Small intestine (tissue), 7 donors: Measurements from ENCODE around the gene ATL2. TPM values are rescaled to one million over a fixed set of nuclear protein-coding genes. Genes with fewer than 3 reads are reported as not detected.
"Not testable (repeated sequence)": the region's sequence is repeated elsewhere in the genome, so short reads cannot be mapped to it uniquely, and the experiment has no call there.

Experiments used
- DNase-seq, 2 donors: peaks; one replicate each; pipeline versions ENCODE4 v3.0.0 to v3.0.0-alpha.2; 2013
- FAIRE-seq: peaks from 2 replicates; lab custom pipeline; 2012; peaks lifted over from hg19 to GRCh38; lab: Jason Lieb, UNC
- H3K27ac ChIP-seq, 3 donors: one replicate each; pipeline ENCODE4 v1.5.1; 2013; ENCODE audit warnings: low read length in 2 of 3, mild to moderate bottlenecking in 2 of 3, control low read depth in 1 of 3, inconsistent platforms in 1 of 3, low read depth in 1 of 3, moderate library complexity in 1 of 3
- H3K27me3 ChIP-seq, 3 donors: one replicate each; pipeline ENCODE4 v1.6.1; 2013; ENCODE audit warnings: low read length in 3 of 3, inconsistent platforms in 1 of 3; ENCODE audit not compliant: control insufficient read depth in 3 of 3, insufficient read depth in 3 of 3
- H3K36me3 ChIP-seq, 3 donors: one replicate each; pipeline ENCODE4 v1.6.1; 2013; ENCODE audit warnings: low read length in 3 of 3, inconsistent platforms in 1 of 3, low read depth in 1 of 3, mild to moderate bottlenecking in 1 of 3, moderate library complexity in 1 of 3; ENCODE audit not compliant: control insufficient read depth in 3 of 3, insufficient read depth in 2 of 3
- H3K4me1 ChIP-seq, 3 donors: one replicate each; pipeline ENCODE4 v1.6.1; 2013; ENCODE audit warnings: low read length in 2 of 3, inconsistent platforms in 1 of 3, low read depth in 1 of 3, mild to moderate bottlenecking in 1 of 3, moderate library complexity in 1 of 3; ENCODE audit not compliant: control insufficient read depth in 3 of 3, insufficient read depth in 2 of 3
- H3K4me3 ChIP-seq, 3 donors: one replicate each; pipeline ENCODE4 v1.5.1; 2013; ENCODE audit warnings: low read length in 3 of 3, control low read depth in 1 of 3, inconsistent platforms in 1 of 3, low read depth in 1 of 3, mild to moderate bottlenecking in 1 of 3, moderate library complexity in 1 of 3
- H3K9me3 ChIP-seq, 2 donors: one replicate each; pipeline ENCODE4 v1.6.1; 2013; ENCODE audit warnings: low read depth in 1 of 2, low read length in 1 of 2; ENCODE audit not compliant: control insufficient read depth in 2 of 2, insufficient read depth in 1 of 2
- whole genome bisulfite sequencing, 3 donors: extraction: QIAGEN DNeasy Blood & Tissue Kit; methylation state at CpG; one replicate each; pipeline ENCODE4 v1.1.7; 2013; 5-methylcytosine and 5-hydroxymethylcytosine counted together
- polyA plus RNA-seq, 4 donors: library from polyadenylated mRNA; stranded (reverse) in 3 of 4; unstranded in 1 of 4; fragments of 200-250 nt in 3 of 4; fragments of 120-200 nt in 1 of 4; gene quantifications; one replicate each; pipeline versions ENCODE4 v1.2.1 to v1.2.3, GENCODE V29; 2013
- donor health status: healthy with polysubstance abuse.
- donor health status: control.
- donor health status: control.
- donor health status: Bipolar disorder and iron deficiency.
- donor health status: healthy.

ATL2 gene
- polyA plus RNA-seq, 4 donors: 26.2 to 78.8 (median 34.5) TPM

DNA sequence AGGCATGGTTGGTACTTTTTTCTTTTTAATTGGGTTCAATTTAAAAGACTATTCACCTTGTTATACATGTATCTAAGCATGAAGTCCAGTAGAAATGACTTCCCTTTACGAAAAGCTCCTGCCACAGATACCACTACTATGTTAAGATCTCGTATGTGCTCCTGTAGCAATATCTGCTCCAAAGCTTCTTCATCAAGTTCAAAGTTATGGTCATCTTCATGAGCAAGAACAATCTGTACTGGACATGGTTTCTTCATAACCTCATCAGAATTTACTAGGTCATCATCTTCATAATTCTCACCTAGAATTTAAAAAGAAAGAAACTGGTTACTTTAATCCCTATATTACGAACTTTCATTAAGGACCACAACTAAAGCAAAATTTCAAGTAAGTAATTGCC lies 33.9 kb downstream of the ATL2 start:
- Histone ChIP-seq H3K9me3 (no peaks in the 10 kb centered on the region), H3K4me1 (no peaks in the 10 kb centered on the region), H3K27me3 (no peaks in the 10 kb centered on the region), H3K4me3 (no peak overlapping the region), H3K36me3 (peaks cover 2 to 23% (median 11%) of the 10 kb centered on the region in 3 donors), H3K27ac (no peak overlapping the region)
- FAIRE-seq: no peak
- DNase-seq: no peak
- 96 to 100% (median 98%) methylated on average over 3 of the region's 3 CpGs for WGBS, 3 donors

- Histone ChIP-seq H3K27ac (no peak overlapping the region), H3K27me3 (no peaks in the 10 kb centered on the region), H3K36me3 (peaks cover 2 to 33% (median 9%) of the 10 kb centered on the region in 3 donors), H3K9me3 (peaks cover 0 to 4% of the 10 kb centered on the region in 2 donors), H3K4me1 (no peaks in the 10 kb centered on the region), H3K4me3 (no peak overlapping the region)
- no peak for DNase-seq
- WGBS, 3 donors: 94 to 97% (median 95%) methylated on average over 6 of the region's 6 CpGs
- FAIRE-seq: no peak
These were observed 40.5 kb downstream of the ATL2 start for GRCh38 chr2:38336621-38337020.

- peaks cover 0 to 14% of the 10 kb centered on the region in 2 donors for H3K9me3 ChIP-seq
- DNase-seq: no peak
- no peaks in the 10 kb centered on the region for H3K27me3 ChIP-seq
- H3K4me1 ChIP-seq: peaks cover 0 to 4% (median 0%) of the 10 kb centered on the region in 3 donors
- WGBS, 3 donors: 96 to 99% (median 99%) methylated on average over 7 of the region's 7 CpGs
- no peak for FAIRE-seq
- H3K4me3 ChIP-seq: no peak overlapping the region
- H3K36me3 ChIP-seq: peaks cover 0 to 32% (median 2%) of the 10 kb centered on the region in 3 donors
- H3K27ac ChIP-seq: no peak overlapping the region
These were observed 46.3 kb downstream of the ATL2 start for GRCh38 chr2:38330754-38331153.

- no peaks in the 10 kb centered on the region for H3K27me3 ChIP-seq
- no peak overlapping the region for H3K4me3 ChIP-seq
- no peak overlapping the region for H3K27ac ChIP-seq
- WGBS, 3 donors: 93% methylated on average over 9 of the region's 9 CpGs
- peaks cover 0 to 14% of the 10 kb centered on the region in 2 donors for H3K9me3 ChIP-seq
- peaks cover 0 to 6% (median 0%) of the 10 kb centered on the region in 3 donors for H3K4me1 ChIP-seq
- H3K36me3 ChIP-seq: peaks cover 0 to 28% (median 2%) of the 10 kb centered on the region in 3 donors
- FAIRE-seq: no peak
- DNase-seq: no peak
These were observed 49.5 kb downstream of the ATL2 start for GRCh38 chr2:38327580-38327979.

DNA sequence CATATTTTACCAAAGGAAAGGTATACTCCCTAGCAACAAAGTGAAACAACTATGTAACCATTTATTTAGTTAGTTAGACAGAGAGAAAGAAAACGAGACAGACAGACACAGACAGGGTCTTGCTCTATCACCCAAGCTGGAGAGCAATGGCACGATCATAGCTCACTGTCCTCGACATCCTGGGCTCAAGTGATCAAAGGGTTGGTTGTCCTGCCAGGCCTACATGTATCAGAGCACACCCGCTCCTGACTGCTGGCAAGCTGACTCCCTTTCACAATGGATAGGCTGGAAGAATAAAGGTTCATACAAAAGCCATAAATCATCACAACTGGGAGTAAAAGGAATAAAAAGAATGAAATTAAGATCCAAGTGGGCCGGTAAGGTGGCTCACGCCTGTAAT lies 53.5 kb downstream of the ATL2 start:
- Histone ChIP-seq H3K4me3 (no peak overlapping the region), H3K4me1 (peaks cover 0 to 6% (median 0%) of the 10 kb centered on the region in 3 donors), H3K9me3 (no peaks in the 10 kb centered on the region), H3K27me3 (no peaks in the 10 kb centered on the region), H3K36me3 (peaks cover 2 to 23% (median 2%) of the 10 kb centered on the region in 3 donors), H3K27ac (no peak overlapping the region)
- 87 to 91% (median 90%) methylated on average over 6 of the region's 6 CpGs for WGBS, 3 donors
- FAIRE-seq (no peak), DNase-seq (no peak)

GRCh38 chr2:38322224-38322914 lies 54.7 kb downstream of the ATL2 start:
- no peaks in the 10 kb centered on the region for H3K9me3 ChIP-seq
- peaks cover 0 to 6% (median 0%) of the 10 kb centered on the region in 3 donors for H3K4me1 ChIP-seq
- no peak for DNase-seq
- no peak overlapping the region for H3K4me3 ChIP-seq
- H3K27ac ChIP-seq: no peak overlapping the region
- FAIRE-seq: no peak
- peaks cover 2 to 26% (median 2%) of the 10 kb centered on the region in 3 donors for H3K36me3 ChIP-seq
- no peaks in the 10 kb centered on the region for H3K27me3 ChIP-seq

GRCh38 chr2:38319240-38319639 lies 57.8 kb downstream of the ATL2 start:
- not testable (repeated sequence) for H3K27me3 ChIP-seq, FAIRE-seq, H3K4me1 ChIP-seq, H3K4me3 ChIP-seq, H3K27ac ChIP-seq, DNase-seq, H3K9me3 ChIP-seq
- peaks cover 2 to 31% (median 4%) of the 10 kb centered on the region in 3 donors for H3K36me3 ChIP-seq
- WGBS, 3 donors: 84 to 92% (median 88%) methylated on average over 5 of the region's 5 CpGs

DNA sequence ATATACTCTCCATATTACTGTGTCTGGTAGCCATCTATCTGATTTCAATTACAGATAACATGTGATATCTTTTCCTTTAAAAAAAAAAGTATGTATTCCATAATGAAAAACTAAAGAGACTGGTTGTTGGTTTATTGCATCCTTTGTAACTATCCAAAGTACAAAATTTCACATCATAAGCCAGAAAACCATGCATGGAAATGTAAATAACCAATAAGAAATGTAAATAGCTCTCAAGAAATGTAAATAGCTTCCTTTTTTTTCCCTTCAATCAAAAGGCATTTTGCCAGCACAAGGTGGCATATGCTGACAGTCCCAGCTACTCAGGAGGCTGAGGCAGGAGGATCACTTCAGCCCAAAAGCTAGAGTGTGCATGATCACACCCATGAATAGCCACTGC lies 59.3 kb downstream of the ATL2 start:
- DNase-seq (no peak), FAIRE-seq (no peak)
- Histone ChIP-seq H3K27ac (no peak overlapping the region), H3K27me3 (no peaks in the 10 kb centered on the region), H3K36me3 (peaks cover 2 to 24% (median 7%) of the 10 kb centered on the region in 3 donors), H3K4me1 (no peaks in the 10 kb centered on the region), H3K4me3 (no peak overlapping the region), H3K9me3 (no peaks in the 10 kb centered on the region)
